GM12878 (cell line): ENCODE measurements around the gene CERK. TPM values are rescaled to one million over a fixed set of nuclear protein-coding genes. Genes with fewer than 3 reads are reported as not detected.

Source experiments
- ATAC-seq: fragments of 200-7000 bp; cut with Tn5 transposase; 3 replicates; pipeline ENCODE4 v1.9.1; 2020; ENCODE audit warnings: mild to moderate bottlenecking, moderate library complexity
- BruUV-seq: library from RNA; stranded (reverse); fragments of 400-500 nt; replicated peaks from 2 replicates; lab custom pipeline; 2021; lab: Mats Ljungman, UMichigan
- CTCF ChIA-PET: fragments of 300-600 bp; sonication (Branson Sonifier 250); formaldehyde crosslinking; extraction: SDS; loops from one replicate; lab custom pipeline; 2021; ENCODE audit warnings: inconsistent platforms; lab: Yijun Ruan, JAX
- POLR2A ChIA-PET: fragments of 350-600 bp; formaldehyde crosslinking; extraction: SDS; loops from one replicate; lab custom pipeline; 2021; ENCODE audit warnings: inconsistent platforms; lab: Charles Lee
- RAD21 ChIA-PET: fragments of 300-600 bp; sonication (Branson Sonifier 250); formaldehyde crosslinking; loops from one replicate; lab custom pipeline; 2023; ENCODE audit warnings: antibody characterized with exemption; ENCODE audit not compliant: unreplicated experiment; lab: Charles Lee
- SMC1A ChIA-PET: fragments of 300-600 bp; sonication (Branson Sonifier 250); formaldehyde crosslinking; loops from one replicate; lab custom pipeline; 2023; ENCODE audit not compliant: unreplicated experiment, uncharacterized antibody; lab: Charles Lee
- DNase-seq: peaks from one replicate; pipeline ENCODE4 v3.0.0-alpha.2; 2011; ENCODE audit warnings: low read depth, low spot score
- FAIRE-seq: peaks from 3 replicates; lab custom pipeline; 2011; peaks lifted over from hg19 to GRCh38; lab: Jason Lieb, UNC
- H2AFZ ChIP-seq: 2 replicates; pipeline ENCODE4 v1.6.0; 2011; ENCODE audit warnings: low read depth, low read length, control low read depth; ENCODE audit not compliant: control insufficient read depth
- H3K27ac ChIP-seq: 2 replicates; pipeline ENCODE4 v1.5.1; 2011; ENCODE audit warnings: control low read depth; ENCODE audit not compliant: control insufficient read depth, insufficient read depth
- H3K27me3 ChIP-seq, 2 experiments: replicated peaks in 1 of 2; 2 replicates each; pipeline versions ENCODE4 v1.6.0 to v1.6.1; 2011; ENCODE audit warnings: low read length in 1 of 2; ENCODE audit not compliant: control insufficient read depth in 2 of 2, insufficient read depth in 2 of 2
- H3K36me3 ChIP-seq, 2 experiments: 2 replicates each; pipeline ENCODE4 v1.5.1; 2011; ENCODE audit warnings: low read length in 1 of 2; ENCODE audit not compliant: control insufficient read depth in 2 of 2, insufficient read depth in 2 of 2
- H3K4me1 ChIP-seq: 2 replicates; pipeline ENCODE4 v1.6.1; 2011; ENCODE audit warnings: mild to moderate bottlenecking, low read length, moderate library complexity, mixed read lengths; ENCODE audit not compliant: control insufficient read depth, insufficient read depth
- H3K4me2 ChIP-seq: 2 replicates; pipeline ENCODE4 v1.6.0; 2011; ENCODE audit warnings: control low read depth; ENCODE audit not compliant: control insufficient read depth, insufficient read depth
- H3K4me3 ChIP-seq: fragments of 200-600 bp; sonication (generic); 2 replicates; pipeline ENCODE4 v1.5.1; 2016
- H3K79me2 ChIP-seq: 2 replicates; pipeline ENCODE4 v1.6.0; 2011; ENCODE audit warnings: low read length; ENCODE audit not compliant: control insufficient read depth, insufficient read depth
- H3K9ac ChIP-seq: 2 replicates; pipeline ENCODE4 v1.8.0; 2011; ENCODE audit warnings: low read length, control low read depth, mixed read lengths; ENCODE audit not compliant: control insufficient read depth, insufficient read depth
- H3K9me3 ChIP-seq: replicated peaks from 3 replicates; pipeline ENCODE4 v1.5.1; 2011; ENCODE audit warnings: mild to moderate bottlenecking, low read length; ENCODE audit not compliant: control insufficient read depth, insufficient read depth
- H4K20me1 ChIP-seq: 2 replicates; pipeline ENCODE4 v1.6.0; 2011; ENCODE audit not compliant: control insufficient read depth, insufficient read depth
- DPF2 ChIP-seq: fragments of 450-650 bp; IDR thresholded peaks from 2 replicates; pipeline ENCODE4 v1.6.1; 2017; ENCODE audit warnings: mild to moderate bottlenecking
- EZH2 ChIP-seq: IDR thresholded peaks from 2 replicates; pipeline ENCODE4 v1.6.1; 2012; ENCODE audit warnings: low read depth, mild to moderate bottlenecking, control low read depth, inconsistent platforms, low read length, borderline replicate concordance; ENCODE audit not compliant: control insufficient read depth
- JUND ChIP-seq: IDR thresholded peaks from 2 replicates; pipeline ENCODE4 v1.6.1; 2012; ENCODE audit warnings: low read depth, mild to moderate bottlenecking, low read length, improper control_type of control experiment, moderate library complexity
- LARP7 ChIP-seq: fragments of 450-650 bp; IDR thresholded peaks from 2 replicates; pipeline ENCODE4 v1.6.1; 2017; ENCODE audit warnings: mild to moderate bottlenecking
- MLLT1 ChIP-seq: fragments of 450-650 bp; IDR thresholded peaks from 2 replicates; pipeline ENCODE4 v1.6.1; 2016; ENCODE audit warnings: mild to moderate bottlenecking
- MTA2 ChIP-seq: fragments of 450-650 bp; IDR thresholded peaks from 2 replicates; pipeline ENCODE4 v1.6.1; 2016; ENCODE audit warnings: low read depth, mild to moderate bottlenecking, moderate library complexity
- PAX5 ChIP-seq: IDR thresholded peaks from 2 replicates; pipeline ENCODE4 v1.6.1; 2011; ENCODE audit warnings: low read depth, low read length, borderline replicate concordance
- POLR2A ChIP-seq: IDR thresholded peaks from 2 replicates; pipeline ENCODE4 v1.6.1; 2011; ENCODE audit warnings: low read depth, mild to moderate bottlenecking, low read length
- SRF ChIP-seq, 2 experiments: IDR thresholded peaks; 2 replicates each; pipeline ENCODE4 v1.6.1; 2011; ENCODE audit warnings: low read depth in 2 of 2, low read length in 2 of 2, mild to moderate bottlenecking in 1 of 2, moderate library complexity in 1 of 2
- TCF7 ChIP-seq: IDR thresholded peaks from 2 replicates; pipeline ENCODE4 v1.6.1; 2014; ENCODE audit warnings: antibody characterized with exemption, borderline replicate concordance
- WGBS: methylation state at CpG from one replicate; pipeline ENCODE4 v1.1.6; 2016; ENCODE audit warnings: low lambda C conversion rate; ENCODE audit not compliant: insufficient replicate concordance, insufficient coverage; ENCODE audit errors: missing lambda C conversion rate; 5-methylcytosine and 5-hydroxymethylcytosine counted together
- in situ Hi-C: fragments of 300-500 bp; cut with MboI; formaldehyde crosslinking; loops from 9 replicates; pipeline ENCODE4 v1.14.3; 2018; ENCODE audit warnings: mixed read lengths
- intact Hi-C: fragments of 100-400 bp; cut with micrococcal nuclease; formaldehyde crosslinking; loops from one replicate; pipeline ENCODE4 v1.14.2; 2022; ENCODE audit not compliant: unreplicated experiment
- polyA plus RNA-seq, 11 experiments: library from polyadenylated mRNA; depleted of rRNA in 4 of 11; unstranded in 6 of 11; stranded (reverse) in 5 of 11; fragments of >200 nt; fragmentation: Nextera tagmentation in 4 of 11; fragmentation: Illumina TruSeq in 1 of 11; extraction: Ambion mirVana in 4 of 11; extraction: Trizol in 1 of 11; gene quantifications; 1 replicate in 1 of 11; 2 replicates in 10 of 11; pipeline versions ENCODE4 v1.2.1 to v1.2.3, GENCODE V29; 2011 to 2016; ENCODE audit warnings: inconsistent platforms in 2 of 11, missing spikeins in 2 of 11, low read depth in 1 of 11
- total RNA-seq, 4 experiments: library from RNA; depleted of rRNA in 3 of 4; stranded (reverse); fragments of >200 nt in 3 of 4; fragmentation: Illumina TruSeq in 1 of 4; extraction: Trizol in 1 of 4; gene quantifications; 2 replicates each; pipeline versions ENCODE4 v1.2.1 to v1.2.3, GENCODE V29; 2013 to 2021
- TF ChIP-seq, protein P1 (sequence below): fragments of 150-350 bp; IDR thresholded peaks from 2 replicates; pipeline ENCODE4 v1.6.1; 2016; ENCODE audit warnings: low read depth, low read length

The CERK gene
- total and polyA plus RNA-seq, 10 of the 15 experiments (the other 5 are each of a cell fraction or from before 2014, with no cell fraction given): 4.0 to 41.1 (median 30.2) TPM

GRCh38 chr22:46676881-46677280 lies 61.2 kb downstream of the CERK start:
- peaks cover 8% of the 10 kb centered on the region for H3K4me1 ChIP-seq
- SMC1A ChIA-PET: no interaction called here
- 80% methylated on average over 14 of the region's 14 CpGs for WGBS
- FAIRE-seq: no peak
- no peak for TF ChIP-seq JUND
- no peak for TF ChIP-seq MLLT1
- no peak for TF ChIP-seq POLR2A
- TF ChIP-seq EZH2: no peak
- TF ChIP-seq MTA2: no peak
- TF ChIP-seq, protein P1, sequence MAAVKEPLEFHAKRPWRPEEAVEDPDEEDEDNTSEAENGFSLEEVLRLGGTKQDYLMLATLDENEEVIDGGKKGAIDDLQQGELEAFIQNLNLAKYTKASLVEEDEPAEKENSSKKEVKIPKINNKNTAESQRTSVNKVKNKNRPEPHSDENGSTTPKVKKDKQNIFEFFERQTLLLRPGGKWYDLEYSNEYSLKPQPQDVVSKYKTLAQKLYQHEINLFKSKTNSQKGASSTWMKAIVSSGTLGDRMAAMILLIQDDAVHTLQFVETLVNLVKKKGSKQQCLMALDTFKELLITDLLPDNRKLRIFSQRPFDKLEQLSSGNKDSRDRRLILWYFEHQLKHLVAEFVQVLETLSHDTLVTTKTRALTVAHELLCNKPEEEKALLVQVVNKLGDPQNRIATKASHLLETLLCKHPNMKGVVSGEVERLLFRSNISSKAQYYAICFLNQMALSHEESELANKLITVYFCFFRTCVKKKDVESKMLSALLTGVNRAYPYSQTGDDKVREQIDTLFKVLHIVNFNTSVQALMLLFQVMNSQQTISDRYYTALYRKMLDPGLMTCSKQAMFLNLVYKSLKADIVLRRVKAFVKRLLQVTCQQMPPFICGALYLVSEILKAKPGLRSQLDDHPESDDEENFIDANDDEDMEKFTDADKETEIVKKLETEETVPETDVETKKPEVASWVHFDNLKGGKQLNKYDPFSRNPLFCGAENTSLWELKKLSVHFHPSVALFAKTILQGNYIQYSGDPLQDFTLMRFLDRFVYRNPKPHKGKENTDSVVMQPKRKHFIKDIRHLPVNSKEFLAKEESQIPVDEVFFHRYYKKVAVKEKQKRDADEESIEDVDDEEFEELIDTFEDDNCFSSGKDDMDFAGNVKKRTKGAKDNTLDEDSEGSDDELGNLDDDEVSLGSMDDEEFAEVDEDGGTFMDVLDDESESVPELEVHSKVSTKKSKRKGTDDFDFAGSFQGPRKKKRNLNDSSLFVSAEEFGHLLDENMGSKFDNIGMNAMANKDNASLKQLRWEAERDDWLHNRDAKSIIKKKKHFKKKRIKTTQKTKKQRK: no peak
- no peak for TF ChIP-seq LARP7
- no peak for TF ChIP-seq DPF2
- TF ChIP-seq SRF (IDR thresholded peaks at IDR 0.05; ENCODE audit: low read depth in 2 of 2, low read length in 2 of 2): no peak
- no peak for TF ChIP-seq PAX5
- TF ChIP-seq TCF7: no peak
- POLR2A ChIA-PET: no interaction called here
- H3K9ac ChIP-seq: no peak overlapping the region
- no peaks in the 10 kb centered on the region for H3K79me2 ChIP-seq
- intact Hi-C loops: no loop called here
- H3K4me2 ChIP-seq: no peak overlapping the region
- no peaks in the 10 kb centered on the region for H3K27me3 ChIP-seq
- BruUV-seq: no TSS peak
- H3K27ac ChIP-seq: no peak overlapping the region
- no peak overlapping the region for H3K4me3 ChIP-seq
- H4K20me1 ChIP-seq: 0 out of 2 replicates have a peak, but pooled peaks cover 2% of the 10 kb centered on the region
- RAD21 ChIA-PET: no interaction called here
- peaks cover 0 to 7% of the 10 kb centered on the region in 2 experiments; a peak in 3 of 4 replicates for H3K36me3 ChIP-seq
- no peak for ATAC-seq
- no peak overlapping the region for H2AFZ ChIP-seq
- no peaks in the 10 kb centered on the region for H3K9me3 ChIP-seq
- in situ Hi-C loops: no loop called here
- DNase-seq: no peak
- CTCF ChIA-PET: interaction anchor here (0.6 kb wide), 1 partner anchor 45 kb away, joined by 3 read pairs; no protein-coding TSS in a partner anchor
